ENCODE results near the gene HOXC5.
"Not testable (repeated sequence)": the region's sequence is repeated elsewhere in the genome, so short reads cannot be mapped to it uniquely, and the experiment has no call there.

- TF ChIP-seq CTCF (IDR thresholded peaks at IDR 0.05; ENCODE audit: insufficient read depth, low read depth, low read length); EZH2 (IDR thresholded peaks at IDR 0.05; ENCODE audit: insufficient read depth, low read length): not testable (repeated sequence)
Observed at GRCh38 chr12:54081581-54082396, 48.9 kb downstream of the HOXC5 start.
